ENCODE results near the gene PLCXD3.

Gene PLCXD3

GRCh38 chr5:41465493-41466171 lies 44.8 kb downstream of the PLCXD3 start:
- TF ChIP-seq, protein P1, sequence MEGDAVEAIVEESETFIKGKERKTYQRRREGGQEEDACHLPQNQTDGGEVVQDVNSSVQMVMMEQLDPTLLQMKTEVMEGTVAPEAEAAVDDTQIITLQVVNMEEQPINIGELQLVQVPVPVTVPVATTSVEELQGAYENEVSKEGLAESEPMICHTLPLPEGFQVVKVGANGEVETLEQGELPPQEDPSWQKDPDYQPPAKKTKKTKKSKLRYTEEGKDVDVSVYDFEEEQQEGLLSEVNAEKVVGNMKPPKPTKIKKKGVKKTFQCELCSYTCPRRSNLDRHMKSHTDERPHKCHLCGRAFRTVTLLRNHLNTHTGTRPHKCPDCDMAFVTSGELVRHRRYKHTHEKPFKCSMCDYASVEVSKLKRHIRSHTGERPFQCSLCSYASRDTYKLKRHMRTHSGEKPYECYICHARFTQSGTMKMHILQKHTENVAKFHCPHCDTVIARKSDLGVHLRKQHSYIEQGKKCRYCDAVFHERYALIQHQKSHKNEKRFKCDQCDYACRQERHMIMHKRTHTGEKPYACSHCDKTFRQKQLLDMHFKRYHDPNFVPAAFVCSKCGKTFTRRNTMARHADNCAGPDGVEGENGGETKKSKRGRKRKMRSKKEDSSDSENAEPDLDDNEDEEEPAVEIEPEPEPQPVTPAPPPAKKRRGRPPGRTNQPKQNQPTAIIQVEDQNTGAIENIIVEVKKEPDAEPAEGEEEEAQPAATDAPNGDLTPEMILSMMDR (IDR thresholded peaks at IDR 0.05; ENCODE audit: low read depth, low read length) = no peak
- H3K4me3 ChIP-seq (replicated peaks in 1 of 2; ENCODE audit: low read depth in 2 of 2, low read length in 2 of 2) = no peak overlapping the region
- peak; percentile 50 to 53 for DNase-seq (ENCODE audit: low read depth in 2 of 2)

GRCh38 chr5:41459557-41459956 lies 50.8 kb downstream of the PLCXD3 start:
- no peak overlapping the region for H3K4me3 ChIP-seq (replicated peaks in 1 of 2; ENCODE audit: low read depth in 2 of 2, low read length in 2 of 2)
- TF ChIP-seq, protein P1 (IDR thresholded peaks at IDR 0.05; ENCODE audit: low read depth, low read length) = no peak
- no peak for DNase-seq (ENCODE audit: low read depth in 2 of 2)

DNA sequence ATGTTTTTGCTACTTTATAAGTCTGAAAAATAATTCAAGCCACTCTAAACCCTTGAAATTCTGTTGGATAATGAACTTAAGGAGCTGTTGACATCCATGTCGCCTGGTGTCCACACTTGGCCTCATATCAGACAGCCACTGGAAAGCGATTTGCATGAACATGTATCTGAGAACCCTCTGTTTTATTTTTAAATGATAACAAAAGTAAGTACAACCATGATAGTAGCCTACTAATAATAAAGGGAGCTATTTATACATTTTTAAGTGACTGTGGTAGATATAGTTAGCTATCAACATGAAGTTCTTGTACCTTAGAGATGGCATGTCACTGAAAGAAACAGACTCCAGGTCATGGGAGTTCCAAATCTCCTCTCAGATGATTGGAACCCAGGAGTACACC lies 53.3 kb downstream of the PLCXD3 start:
- DNase-seq (ENCODE audit: low read depth in 2 of 2) = no peak
- TF ChIP-seq, protein P1 (IDR thresholded peaks at IDR 0.05; ENCODE audit: low read depth, low read length) = no peak
- no peak overlapping the region for H3K4me3 ChIP-seq (replicated peaks in 1 of 2; ENCODE audit: low read depth in 2 of 2, low read length in 2 of 2)

- TF ChIP-seq, protein P1 (IDR thresholded peaks at IDR 0.05; ENCODE audit: low read depth, low read length) = no peak
- no peak for DNase-seq (ENCODE audit: low read depth in 2 of 2)
- no peak overlapping the region for H3K4me3 ChIP-seq (replicated peaks in 1 of 2; ENCODE audit: low read depth in 2 of 2, low read length in 2 of 2)
Measured at GRCh38 chr5:41452506-41452905, 57.9 kb downstream of the PLCXD3 start.

DNA sequence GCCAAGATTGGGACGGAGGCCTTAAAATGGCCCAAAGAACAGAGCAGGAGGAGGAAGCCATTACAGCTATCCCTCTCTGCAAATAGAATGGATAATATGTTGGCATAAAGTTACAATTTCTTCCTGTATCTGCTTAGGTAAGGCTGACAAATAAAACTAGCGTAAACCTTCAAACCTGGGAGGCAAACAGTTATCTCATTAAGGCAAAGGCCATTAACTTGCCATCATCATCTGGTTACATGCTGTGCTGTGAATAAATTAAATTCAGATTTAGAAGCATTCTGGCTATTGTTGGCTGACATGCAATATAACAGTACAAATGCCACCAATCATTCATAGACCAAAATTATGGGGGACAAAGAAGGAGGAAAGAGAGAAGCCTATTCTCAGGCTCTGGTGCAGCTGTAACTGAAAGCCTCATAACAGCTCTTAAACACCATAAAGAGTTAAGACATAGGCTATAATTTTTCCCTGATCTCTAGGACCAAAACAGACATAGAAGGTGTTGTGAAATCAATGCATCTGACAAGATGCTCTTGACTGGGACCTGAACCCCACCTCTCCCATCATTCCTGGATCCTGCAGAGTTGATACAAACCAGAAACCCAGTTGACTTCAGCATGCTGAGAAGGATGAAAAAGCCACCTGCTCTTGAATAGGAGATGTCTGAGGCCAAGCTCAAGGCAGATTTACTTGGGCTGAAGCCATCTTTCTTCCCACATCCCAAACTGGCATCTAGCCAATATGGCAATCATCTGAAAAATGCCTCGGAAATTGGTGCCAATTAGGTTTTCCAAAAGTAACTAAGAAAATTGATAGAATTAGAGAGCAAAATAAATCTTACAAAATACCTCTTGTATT lies 62.5 kb downstream of the PLCXD3 start:
- DNase-seq (ENCODE audit: low read depth in 2 of 2) = peak in 1 of 2 donors; percentile 26
- H3K4me3 ChIP-seq (replicated peaks in 1 of 2; ENCODE audit: low read depth in 2 of 2, low read length in 2 of 2) = no peak overlapping the region
- TF ChIP-seq, protein P1 (IDR thresholded peaks at IDR 0.05; ENCODE audit: low read depth, low read length) = no peak

DNA sequence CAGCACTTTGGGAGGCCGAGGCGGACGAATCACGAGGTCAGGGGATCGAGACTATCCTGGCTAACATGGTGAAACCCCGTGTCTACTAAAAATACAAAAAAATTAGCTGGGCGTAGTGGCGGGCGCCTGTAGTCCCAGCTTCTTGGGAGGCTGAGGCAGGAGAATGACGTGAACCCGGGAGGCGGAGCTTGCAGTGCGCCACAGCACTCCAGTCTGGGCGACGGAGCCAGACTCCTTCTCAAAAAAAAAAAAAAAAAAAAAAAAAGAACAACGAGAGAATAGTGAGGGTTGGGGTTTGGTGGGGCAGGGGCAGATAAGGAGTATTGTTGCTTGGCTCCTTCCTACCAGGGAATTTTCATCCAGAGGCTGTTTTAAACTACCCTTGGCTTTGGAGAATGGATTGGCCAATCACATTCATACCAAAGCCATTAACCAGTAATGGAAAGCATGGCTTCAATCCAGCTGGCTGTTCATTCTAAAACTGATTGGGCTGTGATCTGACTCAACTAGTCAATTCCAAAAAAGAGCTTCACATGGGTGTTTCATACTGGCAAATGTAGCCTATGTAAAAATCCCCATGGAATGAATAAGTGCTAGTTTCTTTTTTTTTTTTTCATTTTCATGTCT lies 64.4 kb downstream of the PLCXD3 start:
- TF ChIP-seq, protein P1 (IDR thresholded peaks at IDR 0.05; ENCODE audit: low read depth, low read length) = no peak
- DNase-seq (ENCODE audit: low read depth in 2 of 2) = peak; percentile 74 to 81

More for the DNA sequence above, 64.4 kb downstream of the PLCXD3 start:
- H3K4me3 ChIP-seq (replicated peaks in 1 of 2; ENCODE audit: low read depth in 2 of 2, low read length in 2 of 2) = no peak overlapping the region
